Lower leg skin (tissue), 3 donors: ENCODE measurements around the gene DNAJC11.

Experiments
- POLR2A ChIP-seq, 2 donors: fragments of 450-650 bp; IDR thresholded peaks; one replicate each; pipeline ENCODE4 v1.6.1; 2016 to 2017; ENCODE audit warnings: antibody characterized with exemption in 2 of 2, mild to moderate bottlenecking in 1 of 2, moderate library complexity in 1 of 2
- TF ChIP-seq, protein P1 (sequence below), 3 donors: fragments of 450-650 bp; IDR thresholded peaks; one replicate each; pipeline ENCODE4 v1.5.1; 2016; ENCODE audit warnings: antibody characterized with exemption in 3 of 3, mild to moderate bottlenecking in 3 of 3, moderate library complexity in 2 of 3

DNA sequence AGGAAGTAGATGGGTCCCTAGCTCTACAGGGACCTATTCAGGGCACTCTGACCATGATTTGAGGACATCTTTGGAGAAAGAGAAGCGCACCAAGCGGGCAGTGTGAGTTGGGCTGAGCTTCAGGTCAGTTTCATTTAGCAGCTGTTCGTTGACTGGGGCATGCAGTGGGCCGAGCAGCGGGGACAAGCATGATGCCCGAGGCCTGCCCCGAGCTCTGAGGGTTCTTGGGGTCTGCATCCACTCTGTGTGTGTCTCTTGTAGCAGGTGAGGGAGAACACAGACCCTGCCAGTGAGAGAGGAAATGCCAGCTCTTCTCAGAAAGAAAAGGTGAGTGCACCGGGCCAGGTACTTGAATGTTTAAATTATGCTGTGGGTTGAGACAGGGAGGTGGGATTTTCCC lies 71.6 kb downstream of the DNAJC11 start:
- TF ChIP-seq, protein P1, sequence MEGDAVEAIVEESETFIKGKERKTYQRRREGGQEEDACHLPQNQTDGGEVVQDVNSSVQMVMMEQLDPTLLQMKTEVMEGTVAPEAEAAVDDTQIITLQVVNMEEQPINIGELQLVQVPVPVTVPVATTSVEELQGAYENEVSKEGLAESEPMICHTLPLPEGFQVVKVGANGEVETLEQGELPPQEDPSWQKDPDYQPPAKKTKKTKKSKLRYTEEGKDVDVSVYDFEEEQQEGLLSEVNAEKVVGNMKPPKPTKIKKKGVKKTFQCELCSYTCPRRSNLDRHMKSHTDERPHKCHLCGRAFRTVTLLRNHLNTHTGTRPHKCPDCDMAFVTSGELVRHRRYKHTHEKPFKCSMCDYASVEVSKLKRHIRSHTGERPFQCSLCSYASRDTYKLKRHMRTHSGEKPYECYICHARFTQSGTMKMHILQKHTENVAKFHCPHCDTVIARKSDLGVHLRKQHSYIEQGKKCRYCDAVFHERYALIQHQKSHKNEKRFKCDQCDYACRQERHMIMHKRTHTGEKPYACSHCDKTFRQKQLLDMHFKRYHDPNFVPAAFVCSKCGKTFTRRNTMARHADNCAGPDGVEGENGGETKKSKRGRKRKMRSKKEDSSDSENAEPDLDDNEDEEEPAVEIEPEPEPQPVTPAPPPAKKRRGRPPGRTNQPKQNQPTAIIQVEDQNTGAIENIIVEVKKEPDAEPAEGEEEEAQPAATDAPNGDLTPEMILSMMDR (IDR thresholded peaks at IDR 0.05) = no peak
- TF ChIP-seq POLR2A (IDR thresholded peaks at IDR 0.05) = no peak
